Mucosa of gallbladder (tissue), 1 donor: Measurements from ENCODE around the gene GMNC. TPM values are rescaled to one million over a fixed set of nuclear protein-coding genes. Genes with fewer than 3 reads are reported as not detected.

Experiments
- DNase-seq: peaks from one replicate; pipeline ENCODE4 v3.0.0-alpha.2; 2020; ENCODE audit warnings: low spot score
- total RNA-seq: library from RNA; stranded (reverse); gene quantifications from one replicate; pipeline ENCODE4 v1.2.1, GENCODE V29; 2021
- donor health status: DM: no; HTN: no; CAD: no.

GMNC gene
- total RNA-seq, 1 donor from 2014 or later: 0.26 TPM

DNA sequence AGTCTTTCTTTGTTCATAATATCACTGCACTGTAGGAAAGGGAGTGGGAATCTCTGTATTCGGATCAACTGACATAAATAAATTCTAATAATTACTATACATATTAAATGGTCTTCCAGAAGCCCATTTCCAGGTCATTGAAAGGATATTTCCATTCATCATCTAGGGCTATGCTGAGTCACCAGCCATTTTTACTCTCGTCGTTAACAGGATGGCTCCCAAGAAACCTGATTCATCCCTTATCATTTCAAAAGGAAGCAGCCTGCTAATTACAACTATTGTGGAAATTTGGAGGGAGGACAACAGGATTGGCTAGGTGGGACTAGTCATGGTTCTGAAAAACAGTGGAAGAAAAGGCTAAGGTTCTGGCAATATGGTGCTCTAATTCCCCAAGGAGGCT is 13.6 kb downstream of the GMNC start:
- DNase-seq: no peak

DNA sequence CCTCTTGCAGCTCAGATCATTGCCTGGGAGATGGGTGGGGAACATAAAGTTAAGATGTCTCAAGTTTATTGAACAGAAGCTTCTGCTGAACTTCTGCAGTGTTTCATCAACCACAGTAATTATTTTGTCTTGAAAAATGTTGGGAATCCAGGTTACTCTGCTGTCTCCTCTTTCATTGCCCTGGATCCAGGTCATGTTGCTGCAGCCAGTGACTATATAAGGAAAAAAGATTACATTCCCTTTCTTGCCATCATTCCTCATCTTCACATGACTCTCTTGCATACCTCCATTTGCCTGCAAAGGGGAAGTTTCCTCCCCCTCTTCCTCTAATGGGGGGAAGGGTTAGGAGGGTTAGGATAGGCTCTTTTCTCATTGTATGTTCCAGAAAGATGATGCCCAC is 15.1 kb downstream of the GMNC start:
- DNase-seq: no peak

DNA sequence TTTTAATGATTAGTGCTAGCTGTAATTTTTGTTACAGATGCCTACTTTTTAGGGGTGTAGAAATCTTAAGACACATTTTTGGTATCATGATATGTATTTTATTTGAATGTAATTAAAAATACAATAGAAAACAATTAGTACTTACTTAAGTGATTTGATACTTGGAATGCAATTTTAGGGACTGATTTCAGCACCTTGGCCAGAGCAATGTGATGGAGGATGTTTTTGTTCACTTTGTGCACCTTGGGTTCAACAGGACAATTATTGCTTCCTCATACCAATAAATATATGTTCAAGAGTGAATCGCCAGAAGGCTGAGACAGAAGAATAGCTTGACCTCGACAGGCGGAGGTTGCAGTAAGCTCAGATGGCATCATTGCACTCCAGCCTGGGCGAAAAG is 22.3 kb downstream of the GMNC start:
- no peak for DNase-seq

DNA sequence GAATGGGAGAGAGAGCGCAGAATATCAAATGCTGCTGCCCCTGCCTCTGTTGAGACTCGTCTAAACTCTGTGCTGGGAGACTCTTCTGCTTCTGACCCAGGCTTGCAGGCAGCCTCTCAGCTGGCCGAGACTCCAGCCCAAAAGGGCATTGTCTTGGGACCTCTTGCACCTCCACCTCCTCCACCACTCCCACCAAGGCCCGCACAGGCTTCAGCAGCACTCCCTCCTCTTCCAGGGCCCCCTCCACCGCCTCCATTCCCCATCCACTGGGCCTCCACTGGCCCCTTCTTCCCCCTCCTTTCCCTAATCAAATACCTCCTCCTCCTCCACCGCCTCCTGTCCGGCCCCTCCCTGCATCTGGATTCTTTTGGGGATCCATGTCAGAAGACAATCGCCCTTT is 31.3 kb downstream of the GMNC start:
- no peak for DNase-seq

DNA sequence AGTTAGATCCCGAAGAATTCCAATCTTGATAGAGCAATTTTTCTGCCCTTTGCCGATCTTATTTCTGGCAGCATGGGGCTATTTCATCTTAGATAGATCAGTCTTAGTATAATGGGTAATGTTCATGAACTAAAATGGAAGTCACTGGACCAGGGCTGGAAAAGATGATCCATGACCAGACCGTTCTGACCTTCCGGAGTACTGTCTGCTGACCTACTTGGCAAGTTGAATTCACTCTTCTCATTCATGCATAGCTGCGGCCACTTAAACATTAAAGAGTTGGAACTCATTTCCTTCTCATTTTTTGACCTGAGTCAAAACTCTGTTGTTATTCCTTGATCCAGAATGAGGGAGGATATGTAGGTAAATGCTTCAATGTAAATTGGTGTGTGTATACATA is 32.5 kb downstream of the GMNC start:
- no peak for DNase-seq

DNA sequence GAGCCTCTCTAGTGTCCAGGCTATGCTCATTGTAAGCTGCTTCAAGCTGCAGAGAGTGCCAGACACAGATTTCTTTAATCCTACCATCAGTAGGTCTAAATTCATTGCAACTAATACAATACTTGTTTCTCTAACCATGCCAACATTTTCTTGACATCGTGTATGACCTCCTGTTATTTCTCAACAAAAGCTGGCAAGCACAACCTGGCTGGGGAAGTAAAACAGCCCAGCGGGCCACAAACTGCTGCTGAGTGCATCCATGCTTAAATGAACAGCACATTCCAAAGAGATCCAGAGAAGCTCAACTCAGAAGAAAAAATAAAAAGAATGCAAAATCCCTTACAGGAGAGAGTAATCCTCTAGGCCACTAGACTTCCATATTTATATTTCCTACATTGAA is 36.5 kb downstream of the GMNC start:
- DNase-seq: no peak

DNA sequence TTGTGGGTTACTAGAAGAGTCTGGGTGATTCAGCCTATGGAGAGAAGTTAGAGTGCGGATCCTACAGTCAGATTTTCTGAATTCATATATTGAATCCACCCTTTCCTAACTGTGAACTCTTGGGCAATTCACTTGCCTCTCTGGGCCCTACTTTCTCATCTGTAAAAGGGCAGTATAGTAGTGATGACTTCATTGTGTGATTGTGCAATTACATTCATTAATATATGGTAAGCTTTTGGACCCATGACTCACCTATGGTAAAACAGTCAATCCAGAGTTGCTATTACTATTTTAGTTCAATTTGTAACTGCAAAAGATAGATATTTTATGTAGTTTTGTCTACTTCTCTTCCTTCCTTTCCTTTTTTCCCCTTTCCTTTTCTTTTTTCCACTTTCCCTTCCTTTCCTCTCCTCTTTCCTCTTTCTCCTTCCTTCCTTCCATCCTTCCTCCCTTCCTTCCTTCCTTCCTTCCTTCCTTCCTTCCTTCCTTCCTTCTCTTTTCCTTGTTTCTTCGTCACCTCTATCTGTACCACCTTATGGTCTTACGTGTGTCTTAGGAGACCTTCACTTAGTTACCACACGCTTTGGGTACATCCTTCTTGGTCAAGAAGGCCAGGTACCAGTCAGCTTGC is 37.0 kb downstream of the GMNC start:
- DNase-seq: no peak

DNA sequence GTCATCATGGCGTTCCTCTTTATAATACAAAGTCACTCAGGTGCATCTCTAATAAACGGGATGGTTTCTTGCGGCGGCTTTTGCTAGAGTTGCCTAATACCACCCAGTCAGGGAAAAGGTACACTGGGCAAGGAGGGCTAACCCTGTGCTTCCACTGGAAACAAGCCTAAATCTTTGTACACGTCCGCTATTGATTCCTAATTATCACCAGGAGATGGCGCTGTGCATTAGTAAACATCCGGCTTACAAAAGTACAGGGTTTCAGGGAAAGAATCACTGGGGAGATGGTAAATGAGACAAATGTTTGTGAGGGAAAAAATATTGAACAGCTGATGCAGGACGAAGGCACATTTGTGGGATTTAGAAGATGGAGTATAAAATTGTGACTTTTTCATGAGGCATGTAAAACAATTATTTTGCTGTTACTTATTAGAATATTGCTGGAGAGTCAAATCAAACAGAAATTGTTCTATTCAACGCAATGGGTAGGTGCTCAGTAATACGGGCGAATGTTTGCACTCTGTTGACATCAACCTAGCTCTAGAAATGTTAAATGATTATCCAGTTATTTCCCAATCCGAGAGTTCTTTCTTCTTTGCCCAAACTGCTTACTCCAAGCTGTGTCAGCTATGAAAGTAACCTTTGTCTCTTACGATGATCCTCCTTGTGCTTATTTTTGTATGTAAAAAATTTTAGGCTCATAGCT is 50.6 kb downstream of the GMNC start:
- DNase-seq: peak; percentile 23

DNA sequence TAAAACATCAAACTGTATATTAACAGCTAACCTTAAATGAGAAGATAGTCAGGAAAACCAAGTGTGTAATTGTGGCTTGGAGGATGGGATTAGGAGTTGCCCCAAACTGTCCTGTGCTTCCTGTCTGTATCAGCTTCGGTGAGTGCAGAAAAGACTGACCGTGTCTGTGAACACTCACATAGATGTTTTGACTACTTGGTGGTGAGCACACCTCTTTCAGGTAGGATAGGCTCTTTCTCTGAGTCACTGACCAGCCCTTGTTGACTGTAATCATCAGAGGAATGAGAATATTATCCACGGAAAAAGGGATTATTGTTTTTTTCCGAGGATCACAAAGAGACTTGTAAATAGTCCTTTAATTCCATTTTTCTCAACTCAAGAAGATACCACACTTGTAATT is 51.5 kb downstream of the GMNC start:
- DNase-seq: no peak

DNA sequence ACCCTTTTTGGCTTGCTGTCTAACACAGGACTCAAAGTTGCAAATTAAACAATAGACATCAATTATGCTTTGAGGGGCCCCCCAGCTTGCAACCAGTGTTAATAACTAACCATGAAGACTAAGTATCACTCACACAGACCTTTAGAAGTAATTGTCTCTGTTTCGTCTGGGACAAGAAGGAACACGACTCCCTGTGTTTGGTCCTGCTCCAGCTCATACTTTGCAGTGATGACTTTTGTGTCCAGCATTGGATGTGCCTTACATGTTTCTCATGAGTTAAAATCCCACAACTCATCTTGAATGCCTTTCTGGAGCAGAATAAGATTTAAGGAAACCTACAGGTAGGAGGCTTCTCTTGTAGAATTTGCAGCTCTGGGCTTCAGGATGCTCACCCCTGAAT is 53.1 kb downstream of the GMNC start:
- DNase-seq: no peak

DNA sequence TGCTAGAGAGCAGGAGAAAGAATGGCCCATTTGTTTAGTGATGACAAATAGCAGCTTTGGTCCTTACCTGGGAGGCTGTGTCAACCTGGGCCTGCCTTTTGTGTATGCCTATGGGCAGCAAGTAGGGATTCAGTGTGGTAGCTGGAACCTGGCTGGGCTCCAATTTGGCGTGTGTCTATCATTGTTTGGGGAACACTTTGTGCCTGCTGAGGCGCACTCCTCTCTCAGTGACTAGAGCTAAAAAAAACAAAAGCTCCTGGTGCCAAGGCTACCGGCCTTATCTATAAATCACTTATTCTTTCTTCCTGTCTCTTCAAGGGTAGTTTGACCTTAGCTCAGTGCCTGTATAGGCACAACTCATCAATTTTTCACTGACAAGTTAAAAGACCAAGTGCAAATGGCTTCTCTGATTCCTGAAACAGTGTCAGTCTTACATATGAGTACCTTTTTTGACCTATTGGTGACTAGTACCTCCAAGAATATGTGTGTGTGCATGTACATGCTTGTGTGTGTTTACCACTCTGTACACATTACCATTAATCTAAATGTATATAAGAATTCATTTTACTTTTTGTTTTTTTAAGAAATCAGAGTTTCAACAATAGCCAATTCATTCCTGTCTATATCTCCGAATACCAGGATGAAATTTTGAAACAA is 54.6 kb downstream of the GMNC start:
- DNase-seq: peak; percentile 85
